ENCODE results near the gene ARHGEF6. TPM values are rescaled to one million over a fixed set of nuclear protein-coding genes. Genes with fewer than 3 reads are reported as not detected.
A peak's percentile ranks its signal among the peaks of the same experiment; 100 is the strongest.

The ARHGEF6 gene
- total RNA-seq (10 to 100 TPM; 81.3 to 83.4 TPM), polyA plus RNA-seq (10 to 100 TPM; 77.7 to 86.1 TPM)

GRCh38 chrX:136780763-136781162 lies at the start of gene ARHGEF6:
Gene ARHGEF6 (minus strand): TSS chrX:136780932. CDS start chrX:136780882, 50 bp downstream.
- H3K27ac Mint-ChIP-seq = peak within 1 kb of the TSS; percentile 87 to 92 (median 90)
- peak within 1 kb of the TSS; percentile 86 to 95 (median 94) for H3K4me3 Mint-ChIP-seq
- peaks cover 0 to 1% (median 0%) of the 10 kb centered on the region in 8 donors for H3K9me3 Mint-ChIP-seq
- Histone ChIP-seq H3K36me3 (ENCODE audit: insufficient read depth, low read length) (no peaks in the 10 kb centered on the region), H3K27ac (ENCODE audit: low read depth, low read length) (peak within 1 kb of the TSS; percentile 69), H3K4me1 (ENCODE audit: insufficient read depth, low read length) (peaks cover 58% of the 10 kb centered on the region), H3K4me3 (ENCODE audit: low read length in 2 of 2) (peak within 1 kb of the TSS; percentile 60 to 82), H3K27me3 (ENCODE audit: insufficient read depth, low read length) (no peaks in the 10 kb centered on the region), H3K9me3 (ENCODE audit: control insufficient read depth in 1 of 2, low read length in 2 of 2) (no peaks in the 10 kb centered on the region)
- H3K27me3 Mint-ChIP-seq = no peaks in the 10 kb centered on the region
- DNase-seq = peak; percentile 40 to 53 (median 43)
- peaks cover 41 to 83% (median 52%) of the 10 kb centered on the region in 4 donors for H3K4me1 Mint-ChIP-seq
- CTCF ChIA-PET (ENCODE audit: partially characterized antibody) = no interaction called here
- POLR2A ChIA-PET (ENCODE audit: partially characterized antibody) = interaction anchor here (1.7 to 5.3 kb wide), 4 partner anchors 14 to 172 kb away, joined by 5 to 68 read pairs (median 40); partner anchors contain the start of gene RBMX
- intact Hi-C loops (cut with micrococcal nuclease) = loop anchor here (1.0 to 2.0 kb wide), 2 partner anchors 99 to 128 kb away; no protein-coding TSS in a partner anchor
- H3K36me3 Mint-ChIP-seq = peaks cover 0 to 30% of the 10 kb centered on the region in 2 donors

- POLR2A ChIA-PET (ENCODE audit: partially characterized antibody) = no interaction called here
- Mint-ChIP-seq H3K36me3 (peaks cover 2 to 11% of the 10 kb centered on the region in 2 donors), H3K27ac (peak overlapping the region in 1 of 7 donors; percentile 61), H3K9me3 (no peaks in the 10 kb centered on the region), H3K4me3 (no peak overlapping the region), H3K4me1 (no peaks in the 10 kb centered on the region), H3K27me3 (no peaks in the 10 kb centered on the region)
- Histone ChIP-seq H3K27ac (ENCODE audit: low read depth, low read length) (no peak overlapping the region), H3K27me3 (ENCODE audit: insufficient read depth, low read length) (no peaks in the 10 kb centered on the region), H3K36me3 (ENCODE audit: insufficient read depth, low read length) (no peaks in the 10 kb centered on the region), H3K9me3 (ENCODE audit: control insufficient read depth in 1 of 2, low read length in 2 of 2) (no peaks in the 10 kb centered on the region), H3K4me1 (ENCODE audit: insufficient read depth, low read length) (no peaks in the 10 kb centered on the region), H3K4me3 (ENCODE audit: low read length in 2 of 2) (no peak overlapping the region)
- CTCF ChIA-PET (ENCODE audit: partially characterized antibody) = no interaction called here
- intact Hi-C loops (cut with micrococcal nuclease) = no loop called here
- DNase-seq = no peak
Measured at GRCh38 chrX:136829413-136829812, 48.7 kb upstream of the ARHGEF6 start.

GRCh38 chrX:136828830-136829229 lies 48.1 kb upstream of the ARHGEF6 start:
- no peaks in the 10 kb centered on the region for H3K4me1 ChIP-seq (ENCODE audit: insufficient read depth, low read length)
- Mint-ChIP-seq H3K27me3 (no peaks in the 10 kb centered on the region), H3K9me3 (no peaks in the 10 kb centered on the region), H3K36me3 (peaks cover 2 to 11% of the 10 kb centered on the region in 2 donors), H3K4me1 (no peaks in the 10 kb centered on the region), H3K4me3 (no peak overlapping the region), H3K27ac (peak overlapping the region in 1 of 7 donors; percentile 61)
- no peaks in the 10 kb centered on the region for H3K27me3 ChIP-seq (ENCODE audit: insufficient read depth, low read length)
- no peak for DNase-seq
- H3K9me3 ChIP-seq (ENCODE audit: control insufficient read depth in 1 of 2, low read length in 2 of 2) = no peaks in the 10 kb centered on the region
- no peaks in the 10 kb centered on the region for H3K36me3 ChIP-seq (ENCODE audit: insufficient read depth, low read length)
- POLR2A ChIA-PET (ENCODE audit: partially characterized antibody) = no interaction called here
- intact Hi-C loops (cut with micrococcal nuclease) = no loop called here
- no peak overlapping the region for H3K4me3 ChIP-seq (ENCODE audit: low read length in 2 of 2)
- no peak overlapping the region for H3K27ac ChIP-seq (ENCODE audit: low read depth, low read length)
- CTCF ChIA-PET (ENCODE audit: partially characterized antibody) = no interaction called here

- H3K27ac ChIP-seq (ENCODE audit: low read depth, low read length) = no peak overlapping the region
- Mint-ChIP-seq H3K4me3 (no peak overlapping the region), H3K27me3 (no peaks in the 10 kb centered on the region), H3K9me3 (no peaks in the 10 kb centered on the region), H3K4me1 (no peaks in the 10 kb centered on the region), H3K27ac (no peak overlapping the region), H3K36me3 (peaks cover 2 to 11% of the 10 kb centered on the region in 2 donors)
- no peaks in the 10 kb centered on the region for H3K27me3 ChIP-seq (ENCODE audit: insufficient read depth, low read length)
- ChIA-PET CTCF (ENCODE audit: partially characterized antibody) (no interaction called here), POLR2A (ENCODE audit: partially characterized antibody) (no interaction called here)
- DNase-seq = no peak
- H3K36me3 ChIP-seq (ENCODE audit: insufficient read depth, low read length) = no peaks in the 10 kb centered on the region
- H3K9me3 ChIP-seq (ENCODE audit: control insufficient read depth in 1 of 2, low read length in 2 of 2) = no peaks in the 10 kb centered on the region
- no peak overlapping the region for H3K4me3 ChIP-seq (ENCODE audit: low read length in 2 of 2)
- no peaks in the 10 kb centered on the region for H3K4me1 ChIP-seq (ENCODE audit: insufficient read depth, low read length)
- intact Hi-C loops (cut with micrococcal nuclease) = no loop called here
Measured at GRCh38 chrX:136827026-136827425, 46.3 kb upstream of the ARHGEF6 start.

- H3K27ac Mint-ChIP-seq = no peak overlapping the region
- H3K4me3 Mint-ChIP-seq = no peak overlapping the region
- H3K27me3 Mint-ChIP-seq = no peaks in the 10 kb centered on the region
- no peak for DNase-seq
- CTCF ChIA-PET (ENCODE audit: partially characterized antibody) = interaction anchor here (1.0 kb wide), 1 partner anchor 15 kb away, joined by 4 read pairs; no protein-coding TSS in a partner anchor
- no peak overlapping the region for H3K27ac ChIP-seq (ENCODE audit: low read depth, low read length)
- H3K4me1 ChIP-seq (ENCODE audit: insufficient read depth, low read length) = no peaks in the 10 kb centered on the region
- no peaks in the 10 kb centered on the region for H3K27me3 ChIP-seq (ENCODE audit: insufficient read depth, low read length)
- H3K36me3 ChIP-seq (ENCODE audit: insufficient read depth, low read length) = no peaks in the 10 kb centered on the region
- no peaks in the 10 kb centered on the region for H3K4me1 Mint-ChIP-seq
- no peaks in the 10 kb centered on the region for H3K9me3 ChIP-seq (ENCODE audit: control insufficient read depth in 1 of 2, low read length in 2 of 2)
- POLR2A ChIA-PET (ENCODE audit: partially characterized antibody) = interaction anchor here (0.8 kb wide), 1 partner anchor 10 kb away, joined by 3 read pairs; no protein-coding TSS in a partner anchor
- peaks cover 0 to 11% of the 10 kb centered on the region in 2 donors for H3K36me3 Mint-ChIP-seq
- H3K9me3 Mint-ChIP-seq = no peaks in the 10 kb centered on the region
- no peak overlapping the region for H3K4me3 ChIP-seq (ENCODE audit: low read length in 2 of 2)
- intact Hi-C loops (cut with micrococcal nuclease) = no loop called here
Measured at GRCh38 chrX:136825771-136826170, 45.0 kb upstream of the ARHGEF6 start.

- Mint-ChIP-seq H3K9me3 (no peaks in the 10 kb centered on the region), H3K36me3 (peaks cover 4 to 6% of the 10 kb centered on the region in 2 donors), H3K4me3 (no peak overlapping the region), H3K4me1 (no peaks in the 10 kb centered on the region), H3K27me3 (no peaks in the 10 kb centered on the region), H3K27ac (no peak overlapping the region)
- Histone ChIP-seq H3K9me3 (ENCODE audit: control insufficient read depth in 1 of 2, low read length in 2 of 2) (no peaks in the 10 kb centered on the region), H3K4me1 (ENCODE audit: insufficient read depth, low read length) (no peaks in the 10 kb centered on the region), H3K4me3 (ENCODE audit: low read length in 2 of 2) (no peak overlapping the region), H3K27me3 (ENCODE audit: insufficient read depth, low read length) (no peaks in the 10 kb centered on the region), H3K36me3 (ENCODE audit: insufficient read depth, low read length) (no peaks in the 10 kb centered on the region), H3K27ac (ENCODE audit: low read depth, low read length) (no peak overlapping the region)
- intact Hi-C loops (cut with micrococcal nuclease) = no loop called here
- ChIA-PET POLR2A (ENCODE audit: partially characterized antibody) (no interaction called here), CTCF (ENCODE audit: partially characterized antibody) (no interaction called here)
- no peak for DNase-seq
Measured at GRCh38 chrX:136823175-136823574, 42.4 kb upstream of the ARHGEF6 start.

GRCh38 chrX:136822337-136823095 lies 41.8 kb upstream of the ARHGEF6 start:
- no peaks in the 10 kb centered on the region for H3K9me3 Mint-ChIP-seq
- POLR2A ChIA-PET (ENCODE audit: partially characterized antibody) = no interaction called here
- intact Hi-C loops (cut with micrococcal nuclease) = no loop called here
- CTCF ChIA-PET (ENCODE audit: partially characterized antibody) = no interaction called here
- no peaks in the 10 kb centered on the region for H3K4me1 Mint-ChIP-seq
- H3K27ac ChIP-seq (ENCODE audit: low read depth, low read length) = no peak overlapping the region
- H3K36me3 Mint-ChIP-seq = peaks cover 4 to 5% of the 10 kb centered on the region in 2 donors
- H3K27me3 ChIP-seq (ENCODE audit: insufficient read depth, low read length) = no peaks in the 10 kb centered on the region
- H3K4me3 ChIP-seq (ENCODE audit: low read length in 2 of 2) = no peak overlapping the region
- no peak overlapping the region for H3K4me3 Mint-ChIP-seq
- DNase-seq = no peak
- no peaks in the 10 kb centered on the region for H3K4me1 ChIP-seq (ENCODE audit: insufficient read depth, low read length)
- H3K36me3 ChIP-seq (ENCODE audit: insufficient read depth, low read length) = no peaks in the 10 kb centered on the region
- no peaks in the 10 kb centered on the region for H3K9me3 ChIP-seq (ENCODE audit: control insufficient read depth in 1 of 2, low read length in 2 of 2)
- no peaks in the 10 kb centered on the region for H3K27me3 Mint-ChIP-seq
- H3K27ac Mint-ChIP-seq = no peak overlapping the region
